Panc1 (cell line): ENCODE measurements around the gene GALC. TPM values are rescaled to one million over a fixed set of nuclear protein-coding genes. Genes with fewer than 3 reads are reported as not detected.

Source experiments
- ATAC-seq: fragments of 200-7000 bp; cut with Tn5 transposase; 2 replicates; pipeline ENCODE4 v1.9.1; 2020; ENCODE audit warnings: mild to moderate bottlenecking, moderate library complexity
- BruUV-seq: library from RNA; stranded (reverse); fragments of 400-500 nt; replicated peaks from 2 replicates; lab custom pipeline; 2021; lab: Mats Ljungman, UMichigan
- CTCF ChIA-PET: fragments of 300-600 bp; sonication (Branson Sonifier 250); formaldehyde crosslinking; loops from one replicate; lab custom pipeline; 2022; ENCODE audit warnings: antibody characterized with exemption; lab: Charles Lee
- POLR2A ChIA-PET: fragments of 300-600 bp; sonication (Branson Sonifier 250); formaldehyde crosslinking; loops from one replicate; lab custom pipeline; 2022; ENCODE audit warnings: antibody characterized with exemption; lab: Charles Lee
- DNase-seq: peaks from one replicate; pipeline ENCODE4 v3.0.0-alpha.2; 2010; ENCODE audit warnings: low read depth, low spot score
- H3K27ac ChIP-seq: 2 replicates; pipeline ENCODE4 v1.5.1; 2011; ENCODE audit warnings: mild to moderate bottlenecking, low read length, inconsistent platforms
- H3K27me3 ChIP-seq: fragments of 200-500 bp; sonication (Bioruptor generic); 2 replicates; pipeline ENCODE4 v1.6.0; 2014; ENCODE audit warnings: low read length, inconsistent platforms; ENCODE audit not compliant: control insufficient read depth, insufficient read depth
- H3K36me3 ChIP-seq: fragments of 200-500 bp; sonication (Bioruptor generic); 2 replicates; pipeline ENCODE4 v1.5.1; 2014; ENCODE audit warnings: inconsistent platforms, mild to moderate bottlenecking, low read length, moderate library complexity; ENCODE audit not compliant: control insufficient read depth, insufficient read depth
- H3K4me1 ChIP-seq: 2 replicates; pipeline ENCODE4 v1.5.1; 2011; ENCODE audit warnings: inconsistent platforms, mild to moderate bottlenecking, low read length, moderate library complexity; ENCODE audit not compliant: control insufficient read depth, insufficient read depth
- H3K4me3 ChIP-seq, 2 experiments: 2 replicates each; pipeline ENCODE4 v1.5.1; 2011 to 2012; ENCODE audit warnings: low read depth in 2 of 2, low read length in 2 of 2, mild to moderate bottlenecking in 2 of 2, inconsistent platforms in 1 of 2, moderate library complexity in 1 of 2
- H3K9me3 ChIP-seq: fragments of 200-500 bp; sonication (Bioruptor generic); 2 replicates; pipeline ENCODE4 v1.5.1; 2014; ENCODE audit warnings: low read depth, mild to moderate bottlenecking, inconsistent platforms, low read length, moderate library complexity; ENCODE audit not compliant: control insufficient read depth, insufficient read depth
- POLR2AphosphoS5 ChIP-seq: IDR thresholded peaks from 2 replicates; pipeline ENCODE4 v1.6.1; 2012; ENCODE audit warnings: mild to moderate bottlenecking, low read depth, low read length, moderate library complexity
- SIN3A ChIP-seq: IDR thresholded peaks from 2 replicates; pipeline ENCODE4 v1.6.1; 2012; ENCODE audit warnings: low read depth, mild to moderate bottlenecking, low read length, moderate library complexity, borderline replicate concordance; ENCODE audit not compliant: insufficient read depth
- TCF7L2 ChIP-seq: IDR thresholded peaks from 2 replicates; pipeline ENCODE4 v1.6.1; 2011; ENCODE audit warnings: mild to moderate bottlenecking, low read depth, low read length, inconsistent platforms
- in situ Hi-C: cut with HindIII; loops from 2 replicates; pipeline ENCODE4 v1.10.0; 2016; ENCODE audit warnings: low sequenced_read_pairs, low pct_unique_long_range_greater_than_20kb
- intact Hi-C: fragments of 100-400 bp; cut with micrococcal nuclease; formaldehyde crosslinking; loops from one replicate; pipeline ENCODE4 v1.10.0; 2022; ENCODE audit not compliant: unreplicated experiment
- total RNA-seq: library from RNA; stranded (reverse); gene quantifications from one replicate; pipeline ENCODE4 v1.2.1, GENCODE V29; 2021; ENCODE audit not compliant: unreplicated experiment
- TF ChIP-seq, protein P1 (sequence below), 2 experiments: IDR thresholded peaks; 2 replicates each; pipeline ENCODE4 v1.6.1; 2011 to 2012; ENCODE audit warnings: low read depth in 2 of 2, control low read depth in 1 of 2, low read length in 1 of 2, mild to moderate bottlenecking in 1 of 2, moderate library complexity in 1 of 2; ENCODE audit not compliant: insufficient read depth in 1 of 2
- TF ChIP-seq, protein P2 (sequence below): fragments of 450-650 bp; IDR thresholded peaks from 2 replicates; pipeline ENCODE4 v1.5.1; 2017; ENCODE audit warnings: mild to moderate bottlenecking

The GALC gene
- total RNA-seq, 1 experiment from 2014 or later = 9.7 TPM

DNA sequence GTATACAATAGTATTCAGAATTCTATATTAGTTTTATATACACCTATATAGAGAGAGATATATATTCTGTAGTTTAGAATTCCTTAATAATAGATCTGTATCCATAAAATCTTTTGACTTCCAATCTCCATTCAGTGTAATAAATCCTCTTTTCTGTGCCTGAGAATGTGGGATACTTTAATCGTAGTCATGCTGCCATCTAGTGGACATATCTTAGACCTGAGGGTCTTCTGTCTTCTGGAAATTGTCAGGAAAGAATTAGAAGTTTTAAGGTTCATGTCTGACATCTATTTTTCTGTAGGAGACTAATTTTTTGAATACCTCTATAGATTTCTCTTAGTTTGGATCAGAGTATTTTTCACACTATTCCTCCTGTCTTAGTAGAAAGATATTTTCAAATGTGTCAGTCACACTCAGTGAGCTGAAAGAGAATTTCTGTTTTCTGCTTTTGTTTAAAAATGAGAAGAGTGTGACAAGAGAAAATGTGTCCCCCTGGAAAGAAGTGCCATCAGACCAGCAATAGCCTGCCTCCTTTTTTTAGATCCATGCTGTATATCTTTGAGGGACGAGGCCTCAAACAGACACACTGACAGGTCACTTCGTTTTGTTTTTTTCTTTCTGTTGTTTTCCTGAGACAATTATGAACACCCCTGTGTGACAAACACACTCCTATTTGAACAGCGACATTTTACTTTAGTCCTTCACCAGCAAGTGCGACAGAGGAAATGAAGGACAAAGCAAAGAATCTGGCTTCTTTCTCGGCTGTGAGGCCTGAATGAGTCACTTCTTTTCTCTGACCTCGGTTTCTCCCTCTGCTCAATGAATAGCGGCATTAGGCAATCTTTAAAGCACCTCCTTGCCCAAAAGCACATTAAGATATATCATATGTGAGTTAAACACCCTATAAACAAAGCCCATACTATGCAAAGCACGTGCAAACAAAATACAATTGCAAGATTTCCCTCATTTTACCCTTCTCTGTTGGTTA lies 96.3 kb downstream of the GALC start:
- ChIA-PET POLR2A (no interaction called here), CTCF (interaction anchor here (0.6 kb wide), 1 partner anchor 1172 kb away, joined by 3 read pairs; no protein-coding TSS in a partner anchor)
- no TSS peak for BruUV-seq
- no peak overlapping the region for H3K27ac ChIP-seq
- TF ChIP-seq, protein P1, sequence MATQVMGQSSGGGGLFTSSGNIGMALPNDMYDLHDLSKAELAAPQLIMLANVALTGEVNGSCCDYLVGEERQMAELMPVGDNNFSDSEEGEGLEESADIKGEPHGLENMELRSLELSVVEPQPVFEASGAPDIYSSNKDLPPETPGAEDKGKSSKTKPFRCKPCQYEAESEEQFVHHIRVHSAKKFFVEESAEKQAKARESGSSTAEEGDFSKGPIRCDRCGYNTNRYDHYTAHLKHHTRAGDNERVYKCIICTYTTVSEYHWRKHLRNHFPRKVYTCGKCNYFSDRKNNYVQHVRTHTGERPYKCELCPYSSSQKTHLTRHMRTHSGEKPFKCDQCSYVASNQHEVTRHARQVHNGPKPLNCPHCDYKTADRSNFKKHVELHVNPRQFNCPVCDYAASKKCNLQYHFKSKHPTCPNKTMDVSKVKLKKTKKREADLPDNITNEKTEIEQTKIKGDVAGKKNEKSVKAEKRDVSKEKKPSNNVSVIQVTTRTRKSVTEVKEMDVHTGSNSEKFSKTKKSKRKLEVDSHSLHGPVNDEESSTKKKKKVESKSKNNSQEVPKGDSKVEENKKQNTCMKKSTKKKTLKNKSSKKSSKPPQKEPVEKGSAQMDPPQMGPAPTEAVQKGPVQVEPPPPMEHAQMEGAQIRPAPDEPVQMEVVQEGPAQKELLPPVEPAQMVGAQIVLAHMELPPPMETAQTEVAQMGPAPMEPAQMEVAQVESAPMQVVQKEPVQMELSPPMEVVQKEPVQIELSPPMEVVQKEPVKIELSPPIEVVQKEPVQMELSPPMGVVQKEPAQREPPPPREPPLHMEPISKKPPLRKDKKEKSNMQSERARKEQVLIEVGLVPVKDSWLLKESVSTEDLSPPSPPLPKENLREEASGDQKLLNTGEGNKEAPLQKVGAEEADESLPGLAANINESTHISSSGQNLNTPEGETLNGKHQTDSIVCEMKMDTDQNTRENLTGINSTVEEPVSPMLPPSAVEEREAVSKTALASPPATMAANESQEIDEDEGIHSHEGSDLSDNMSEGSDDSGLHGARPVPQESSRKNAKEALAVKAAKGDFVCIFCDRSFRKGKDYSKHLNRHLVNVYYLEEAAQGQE (IDR thresholded peaks at IDR 0.05; ENCODE audit: insufficient read depth in 1 of 2, low read depth in 2 of 2, low read length in 1 of 2) = no peak
- no peak for TF ChIP-seq SIN3A
- TF ChIP-seq TCF7L2 = no peak
- TF ChIP-seq POLR2AphosphoS5 = no peak
- TF ChIP-seq, protein P2, sequence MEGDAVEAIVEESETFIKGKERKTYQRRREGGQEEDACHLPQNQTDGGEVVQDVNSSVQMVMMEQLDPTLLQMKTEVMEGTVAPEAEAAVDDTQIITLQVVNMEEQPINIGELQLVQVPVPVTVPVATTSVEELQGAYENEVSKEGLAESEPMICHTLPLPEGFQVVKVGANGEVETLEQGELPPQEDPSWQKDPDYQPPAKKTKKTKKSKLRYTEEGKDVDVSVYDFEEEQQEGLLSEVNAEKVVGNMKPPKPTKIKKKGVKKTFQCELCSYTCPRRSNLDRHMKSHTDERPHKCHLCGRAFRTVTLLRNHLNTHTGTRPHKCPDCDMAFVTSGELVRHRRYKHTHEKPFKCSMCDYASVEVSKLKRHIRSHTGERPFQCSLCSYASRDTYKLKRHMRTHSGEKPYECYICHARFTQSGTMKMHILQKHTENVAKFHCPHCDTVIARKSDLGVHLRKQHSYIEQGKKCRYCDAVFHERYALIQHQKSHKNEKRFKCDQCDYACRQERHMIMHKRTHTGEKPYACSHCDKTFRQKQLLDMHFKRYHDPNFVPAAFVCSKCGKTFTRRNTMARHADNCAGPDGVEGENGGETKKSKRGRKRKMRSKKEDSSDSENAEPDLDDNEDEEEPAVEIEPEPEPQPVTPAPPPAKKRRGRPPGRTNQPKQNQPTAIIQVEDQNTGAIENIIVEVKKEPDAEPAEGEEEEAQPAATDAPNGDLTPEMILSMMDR = peak; percentile 58; the same call in 1 of the 2 replicates
- DNase-seq (peak; percentile 12), ATAC-seq (no peak)
- in situ Hi-C loops = no loop called here
- H3K4me1 ChIP-seq = no peaks in the 10 kb centered on the region
- H3K36me3 ChIP-seq = no peaks in the 10 kb centered on the region
- intact Hi-C loops = loop anchor here (1.0 to 10.0 kb wide), 2 partner anchors 151 to 262 kb away; no protein-coding TSS in a partner anchor
- H3K4me3 ChIP-seq = no peak overlapping the region
- H3K9me3 ChIP-seq = no peaks in the 10 kb centered on the region
- no peaks in the 10 kb centered on the region for H3K27me3 ChIP-seq

DNA sequence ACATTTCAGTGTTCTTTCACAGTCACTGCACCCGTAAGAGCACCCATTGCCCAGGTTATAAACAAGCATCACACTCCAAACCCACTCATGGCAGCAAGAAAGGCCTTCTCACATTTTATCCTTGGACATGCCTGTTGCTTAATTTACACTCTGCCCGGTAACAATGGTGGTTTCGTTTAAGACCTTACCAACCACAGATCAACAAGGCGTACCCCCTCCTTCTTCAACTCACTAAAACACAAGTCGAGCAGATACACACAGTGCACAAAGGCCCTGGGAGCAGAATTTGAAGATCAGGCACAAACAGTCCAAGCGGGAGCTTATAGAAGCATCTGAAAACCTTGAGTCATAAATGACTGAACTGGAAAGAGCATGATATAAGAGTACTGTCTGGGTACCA lies 98.1 kb downstream of the GALC start:
- ChIA-PET POLR2A (no interaction called here), CTCF (no interaction called here)
- ATAC-seq = no peak
- H3K9me3 ChIP-seq = no peaks in the 10 kb centered on the region
- H3K4me1 ChIP-seq = no peaks in the 10 kb centered on the region
- no peak for DNase-seq
- H3K4me3 ChIP-seq = no peak overlapping the region
- no peaks in the 10 kb centered on the region for H3K27me3 ChIP-seq
- intact Hi-C loops (loop anchor here (10.0 kb wide), 1 partner anchor 260 kb away; no protein-coding TSS in a partner anchor), in situ Hi-C loops (no loop called here)
- H3K36me3 ChIP-seq = no peaks in the 10 kb centered on the region
- H3K27ac ChIP-seq = no peak overlapping the region
- no TSS peak for BruUV-seq
- TF ChIP-seq SIN3A (no peak), TCF7L2 (no peak), POLR2AphosphoS5 (no peak)
- TF ChIP-seq, protein P2 = no peak
- TF ChIP-seq, protein P1 (IDR thresholded peaks at IDR 0.05; ENCODE audit: insufficient read depth in 1 of 2, low read depth in 2 of 2, low read length in 1 of 2) = no peak
